H1 (cell line): Measurements from ENCODE around the gene DSCAM. TPM values are rescaled to one million over a fixed set of nuclear protein-coding genes. Genes with fewer than 3 reads are reported as not detected.

Source experiments
- CTCF ChIA-PET: fragments of 300-600 bp; sonication (Branson Sonifier 250); formaldehyde crosslinking; loops from one replicate; lab custom pipeline; 2021; ENCODE audit not compliant: partially characterized antibody; lab: Charles Lee
- POLR2A ChIA-PET: fragments of 300-600 bp; sonication (Branson Sonifier 250); formaldehyde crosslinking; loops from one replicate; lab custom pipeline; 2021; ENCODE audit warnings: inconsistent platforms; ENCODE audit not compliant: partially characterized antibody; lab: Charles Lee
- DNase-seq, 2 experiments: peaks; one replicate each; pipeline versions ENCODE4 v3.0.0 to v3.0.0-alpha.2; 2010 to 2022; ENCODE audit warnings: low spot score in 2 of 2, low read depth in 1 of 2, mixed read lengths in 1 of 2
- FAIRE-seq: peaks from 2 replicates; lab custom pipeline; 2011; peaks lifted over from hg19 to GRCh38; lab: Jason Lieb, UNC
- H2AFZ ChIP-seq: 2 replicates; pipeline ENCODE4 v1.8.1; 2012; ENCODE audit warnings: low read length, inconsistent platforms
- H2AK5ac ChIP-seq: 2 replicates; pipeline ENCODE4 v1.6.1; 2013; ENCODE audit warnings: low read depth, low read length
- H2BK120ac ChIP-seq: replicated peaks from 2 replicates; pipeline ENCODE3; 2013; ENCODE audit warnings: low read depth, low read length, inconsistent platforms
- H2BK12ac ChIP-seq: 2 replicates; pipeline ENCODE4 v1.6.1; 2013; ENCODE audit warnings: low read depth, low read length
- H2BK15ac ChIP-seq: 2 replicates; pipeline ENCODE4 v1.6.1; 2013; ENCODE audit warnings: low read length
- H2BK20ac ChIP-seq: 2 replicates; pipeline ENCODE4 v1.6.1; 2013; ENCODE audit warnings: low read length
- H2BK5ac ChIP-seq: 2 replicates; pipeline ENCODE4 v1.6.1; 2013; ENCODE audit warnings: low read depth, low read length
- H3K14ac ChIP-seq: 2 replicates; pipeline ENCODE4 v1.6.1; 2013; ENCODE audit warnings: inconsistent platforms; ENCODE audit not compliant: insufficient read length
- H3K18ac ChIP-seq: 2 replicates; pipeline ENCODE4 v1.6.1; 2013; ENCODE audit warnings: low read length; ENCODE audit errors: extremely low read depth
- H3K23ac ChIP-seq: 2 replicates; pipeline ENCODE4 v1.6.1; 2013; ENCODE audit warnings: inconsistent platforms; ENCODE audit not compliant: insufficient read length
- H3K23me2 ChIP-seq: 2 replicates; pipeline ENCODE4 v1.6.1; 2013; ENCODE audit warnings: low read depth, low read length
- H3K27ac ChIP-seq: 2 replicates; pipeline ENCODE4 v1.6.1; 2011; ENCODE audit warnings: low read depth, low read length, inconsistent platforms
- H3K27me3 ChIP-seq, 4 experiments: replicated peaks in 1 of 4; 1 replicate in 1 of 4; 2 replicates in 3 of 4; pipeline versions ENCODE4 v1.6.1 to v1.8.1; 2011 to 2013; ENCODE audit warnings: low read length in 3 of 4, mild to moderate bottlenecking in 3 of 4, inconsistent platforms in 2 of 4, mixed read lengths in 2 of 4, moderate library complexity in 1 of 4; ENCODE audit not compliant: control insufficient read depth in 3 of 4, insufficient read depth in 3 of 4; ENCODE audit errors: extremely low read depth in 1 of 4
- H3K36me3 ChIP-seq, 4 experiments: 2 replicates each; pipeline versions ENCODE4 v1.6.1 to v1.8.1; 2011 to 2013; ENCODE audit warnings: mild to moderate bottlenecking in 4 of 4, low read length in 3 of 4, moderate library complexity in 2 of 4, control low read depth in 1 of 4, inconsistent platforms in 1 of 4; ENCODE audit not compliant: insufficient read depth in 4 of 4, control insufficient read depth in 2 of 4
- H3K4ac ChIP-seq: replicated peaks from 2 replicates; pipeline ENCODE3; 2013; ENCODE audit warnings: low read length, low read depth, mixed read lengths, inconsistent platforms; ENCODE audit not compliant: insufficient read length
- H3K4me1 ChIP-seq, 4 experiments: replicated peaks in 1 of 4; 1 replicate in 1 of 4; 2 replicates in 3 of 4; pipeline versions ENCODE4 v1.6.1 to v1.8.1; 2011 to 2013; ENCODE audit warnings: low read length in 3 of 4, inconsistent platforms in 2 of 4, mixed read lengths in 1 of 4; ENCODE audit not compliant: insufficient read depth in 4 of 4, control insufficient read depth in 3 of 4
- H3K4me2 ChIP-seq, 2 experiments: 2 replicates each; pipeline versions ENCODE4 v1.6.1 to v1.8.1; 2011 to 2013; ENCODE audit warnings: low read depth in 2 of 2, low read length in 2 of 2, control low read depth in 1 of 2, inconsistent platforms in 1 of 2, mild to moderate bottlenecking in 1 of 2; ENCODE audit not compliant: insufficient read depth in 1 of 2
- H3K4me3 ChIP-seq, 4 experiments: fragments of 200-600, 300-600 bp in 1 of 4; sonication (generic), shearing (Covaris generic), sonication (Bioruptor Twin) in 1 of 4; 2 replicates each; pipeline versions ENCODE4 v1.5.1 to v1.8.1; 2011 to 2016; ENCODE audit warnings: low read length in 4 of 4, low read depth in 3 of 4, control low read depth in 2 of 4, inconsistent platforms in 2 of 4, mild to moderate bottlenecking in 2 of 4, mixed read lengths in 1 of 4, moderate library complexity in 1 of 4; ENCODE audit not compliant: insufficient read depth in 2 of 4; ENCODE audit errors: extremely low read depth in 1 of 4
- H3K56ac ChIP-seq: replicated peaks from 2 replicates; pipeline ENCODE3; 2013; ENCODE audit warnings: low read depth, mild to moderate bottlenecking, mixed read lengths, low read length, inconsistent platforms; ENCODE audit not compliant: insufficient read length
- H3K79me1 ChIP-seq: 2 replicates; pipeline ENCODE4 v1.6.1; 2013; ENCODE audit warnings: low read depth, low read length, control low read depth
- H3K79me2 ChIP-seq, 2 experiments: 2 replicates each; pipeline versions ENCODE4 v1.6.1 to v1.8.1; 2012 to 2013; ENCODE audit warnings: low read length in 2 of 2, mild to moderate bottlenecking in 2 of 2, inconsistent platforms in 1 of 2; ENCODE audit not compliant: insufficient read depth in 2 of 2, control insufficient read depth in 1 of 2
- H3K9ac ChIP-seq, 4 experiments: replicated peaks in 1 of 4; 1 replicate in 1 of 4; 2 replicates in 3 of 4; pipeline versions ENCODE4 v1.6.1 to v1.8.1; 2011 to 2013; ENCODE audit warnings: low read depth in 3 of 4, low read length in 3 of 4, control low read depth in 2 of 4, mild to moderate bottlenecking in 2 of 4, moderate library complexity in 2 of 4, inconsistent platforms in 1 of 4; ENCODE audit errors: extremely low read depth in 1 of 4
- H3K9me3 ChIP-seq, 2 experiments: 2 replicates each; pipeline versions ENCODE4 v1.6.1 to v1.8.1; 2012 to 2013; ENCODE audit warnings: mild to moderate bottlenecking in 2 of 2, moderate library complexity in 2 of 2, control low read depth in 1 of 2, inconsistent platforms in 1 of 2, low read depth in 1 of 2, low read length in 1 of 2, mixed read lengths in 1 of 2; ENCODE audit not compliant: insufficient read depth in 2 of 2
- H4K20me1 ChIP-seq, 2 experiments: replicated peaks in 1 of 2; 2 replicates each; pipeline versions ENCODE3 to v1.8.1; 2011 to 2013; ENCODE audit warnings: inconsistent platforms in 2 of 2, low read length in 2 of 2, mild to moderate bottlenecking in 1 of 2; ENCODE audit not compliant: insufficient read depth in 2 of 2, control insufficient read depth in 1 of 2
- H4K5ac ChIP-seq: 2 replicates; pipeline ENCODE4 v1.6.1; 2013; ENCODE audit warnings: low read length, low read depth, mixed read lengths, inconsistent platforms; ENCODE audit not compliant: insufficient read length
- H4K8ac ChIP-seq: 2 replicates; pipeline ENCODE4 v1.8.0; 2013; ENCODE audit warnings: mild to moderate bottlenecking, moderate library complexity, low read length, inconsistent platforms; ENCODE audit not compliant: insufficient read depth; ENCODE audit errors: extremely low read depth
- H4K91ac ChIP-seq: replicated peaks from 2 replicates; pipeline ENCODE3; 2013; ENCODE audit warnings: low read length, mixed read lengths, inconsistent platforms; ENCODE audit not compliant: insufficient read length
- CBX5 ChIP-seq: fragments of 300-800, 300-1000 bp; sonication (generic); IDR thresholded peaks from 2 replicates; pipeline ENCODE4 v1.7.1; 2016; ENCODE audit warnings: antibody characterized with exemption, low read length, low read depth
- CBX8 ChIP-seq: fragments of 300-800, 300-1000 bp; sonication (generic); IDR thresholded peaks from 2 replicates; pipeline ENCODE4 v1.7.1; 2016; ENCODE audit warnings: low read depth, low read length, borderline replicate concordance
- CHD2 ChIP-seq: IDR thresholded peaks from 2 replicates; pipeline ENCODE4 v1.6.1; 2012; ENCODE audit warnings: low read length, improper control_type of control experiment
- E2F6 ChIP-seq: IDR thresholded peaks from 2 replicates; pipeline ENCODE4 v1.6.1; 2012; ENCODE audit warnings: inconsistent platforms
- GABPA ChIP-seq: IDR thresholded peaks from 2 replicates; pipeline ENCODE4 v1.6.1; 2011; ENCODE audit warnings: mild to moderate bottlenecking, low read length, moderate library complexity, borderline replicate concordance; ENCODE audit not compliant: insufficient read depth
- HDAC2 ChIP-seq, 2 experiments: fragments of 300-600 bp in 1 of 2; sonication (generic) in 1 of 2; IDR thresholded peaks; 2 replicates each; pipeline ENCODE4 v1.6.1; 2011 to 2012; ENCODE audit warnings: low read depth in 2 of 2, low read length in 2 of 2, mild to moderate bottlenecking in 2 of 2, moderate library complexity in 2 of 2, borderline replicate concordance in 1 of 2, inconsistent platforms in 1 of 2
- MAFK ChIP-seq: IDR thresholded peaks from 2 replicates; pipeline ENCODE4 v1.6.1; 2012; ENCODE audit warnings: low read depth, mild to moderate bottlenecking, improper control_type of control experiment, low read length
- RNF2 ChIP-seq: fragments of 200-900, 300-1000 bp; sonication (generic); IDR thresholded peaks from 2 replicates; pipeline ENCODE4 v1.7.1; 2016; ENCODE audit warnings: borderline replicate concordance, low read depth, mild to moderate bottlenecking, antibody characterized with exemption, low read length; ENCODE audit not compliant: poor library complexity, severe bottlenecking; ENCODE audit errors: missing control alignments
- WGBS, 2 experiments: shearing (Covaris generic) in 1 of 2; methylation state at CpG; one replicate each; pipeline versions ENCODE4 v1.1.6 to v1.1.7; 2013 to 2015; ENCODE audit warnings: low lambda C conversion rate in 2 of 2, mixed read lengths in 2 of 2, inconsistent platforms in 1 of 2, low coverage in 1 of 2, missing lambda C conversion rate in 1 of 2; ENCODE audit not compliant: insufficient replicate concordance in 2 of 2, insufficient coverage in 1 of 2, insufficient read length in 1 of 2; ENCODE audit errors: extremely low coverage in 1 of 2, missing lambda C conversion rate in 1 of 2; 5-methylcytosine and 5-hydroxymethylcytosine counted together
- polyA plus RNA-seq, 7 experiments: library from polyadenylated mRNA; depleted of rRNA in 3 of 7; stranded (reverse) in 5 of 7; unstranded in 2 of 7; fragments of >200 nt in 5 of 7; fragments of 200-250 nt in 2 of 7; gene quantifications; 1 replicate in 5 of 7; 2 replicates in 1 of 7; 4 replicates in 1 of 7; pipeline versions ENCODE4 v1.2.1 to v1.2.3, GENCODE V29; 2011 to 2013; ENCODE audit warnings: missing spikeins in 2 of 7, mixed read lengths in 2 of 7
- total RNA-seq: library from RNA; stranded (reverse); fragmentation: NEBNext Ultra II Directional; extraction: Animal tissue kit (Norgen Biotek cat#: 25700); gene quantifications from 2 replicates; pipeline ENCODE4 v1.2.1, GENCODE V29; 2021
- TF ChIP-seq, protein P1 (sequence below): IDR thresholded peaks from 2 replicates; pipeline ENCODE4 v1.6.1; 2012; ENCODE audit warnings: inconsistent platforms

DSCAM gene
- total and polyA plus RNA-seq, 2 of the 8 experiments (the other 6 are each of a cell fraction or from before 2014, with no cell fraction given): 0.02 to 0.15 TPM

GRCh38 chr21:40602080-40602479 is 244.9 kb downstream of the DSCAM start:
- H3K79me2 ChIP-seq: no peaks in the 10 kb centered on the region
- no peaks in the 10 kb centered on the region for H3K4me1 ChIP-seq
- H3K79me1 ChIP-seq: no peaks in the 10 kb centered on the region
- H2AK5ac ChIP-seq: no peak overlapping the region
- no peak overlapping the region for H3K4ac ChIP-seq
- no peak overlapping the region for H3K18ac ChIP-seq
- H3K14ac ChIP-seq: no peak overlapping the region
- H3K23ac ChIP-seq: no peak overlapping the region
- H2BK12ac ChIP-seq: no peak overlapping the region
- H4K20me1 ChIP-seq: no peaks in the 10 kb centered on the region
- ChIA-PET POLR2A (no interaction called here), CTCF (no interaction called here)
- no peaks in the 10 kb centered on the region for H3K36me3 ChIP-seq
- 91% methylated on average over 4 of the region's 4 CpGs; no CpG with 5 or more reads in 1 of the 2 experiments for WGBS, 2 experiments
- H3K9me3 ChIP-seq: peaks cover 0 to 5% of the 10 kb centered on the region in 2 experiments; a peak in 2 of 4 replicates
- H3K56ac ChIP-seq: no peak overlapping the region
- H4K5ac ChIP-seq: no peak overlapping the region
- H2BK15ac ChIP-seq: no peak overlapping the region
- no peak overlapping the region for H2AFZ ChIP-seq
- no peak overlapping the region for H3K4me2 ChIP-seq
- H4K91ac ChIP-seq: no peak overlapping the region
- FAIRE-seq (no peak), DNase-seq (no peak)
- no peak overlapping the region for H4K8ac ChIP-seq
- no peak overlapping the region for H3K4me3 ChIP-seq
- no peak overlapping the region for H2BK5ac ChIP-seq
- no peaks in the 10 kb centered on the region for H3K27me3 ChIP-seq
- H2BK20ac ChIP-seq: no peak overlapping the region
- H2BK120ac ChIP-seq: no peak overlapping the region
- no peak overlapping the region for H3K27ac ChIP-seq
- no peak overlapping the region for H3K9ac ChIP-seq
- no peaks in the 10 kb centered on the region for H3K23me2 ChIP-seq
- no peak for TF ChIP-seq RNF2
- TF ChIP-seq, protein P1, sequence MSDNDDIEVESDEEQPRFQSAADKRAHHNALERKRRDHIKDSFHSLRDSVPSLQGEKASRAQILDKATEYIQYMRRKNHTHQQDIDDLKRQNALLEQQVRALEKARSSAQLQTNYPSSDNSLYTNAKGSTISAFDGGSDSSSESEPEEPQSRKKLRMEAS: no peak
- no peak for TF ChIP-seq CHD2
- TF ChIP-seq CBX5: no peak
- no peak for TF ChIP-seq E2F6
- no peak for TF ChIP-seq GABPA
- no peak for TF ChIP-seq HDAC2 (IDR thresholded peaks at IDR 0.05; ENCODE audit: borderline replicate concordance in 1 of 2, low read depth in 2 of 2, low read length in 2 of 2)
- TF ChIP-seq CBX8: no peak
- TF ChIP-seq MAFK: no peak
